ENCODE data around the gene SH2D6. TPM values are rescaled to one million over a fixed set of nuclear protein-coding genes. Genes with fewer than 3 reads are reported as not detected.
A peak's percentile ranks its signal among the peaks of the same experiment; 100 is the strongest.

SH2D6 gene
- total and polyA plus RNA-seq, 9 of the 15 experiments (the other 6 are each of a cell fraction or from before 2014, with no cell fraction given): 0.07 to 0.76 (median 0.33) TPM; not detected in 2

DNA sequence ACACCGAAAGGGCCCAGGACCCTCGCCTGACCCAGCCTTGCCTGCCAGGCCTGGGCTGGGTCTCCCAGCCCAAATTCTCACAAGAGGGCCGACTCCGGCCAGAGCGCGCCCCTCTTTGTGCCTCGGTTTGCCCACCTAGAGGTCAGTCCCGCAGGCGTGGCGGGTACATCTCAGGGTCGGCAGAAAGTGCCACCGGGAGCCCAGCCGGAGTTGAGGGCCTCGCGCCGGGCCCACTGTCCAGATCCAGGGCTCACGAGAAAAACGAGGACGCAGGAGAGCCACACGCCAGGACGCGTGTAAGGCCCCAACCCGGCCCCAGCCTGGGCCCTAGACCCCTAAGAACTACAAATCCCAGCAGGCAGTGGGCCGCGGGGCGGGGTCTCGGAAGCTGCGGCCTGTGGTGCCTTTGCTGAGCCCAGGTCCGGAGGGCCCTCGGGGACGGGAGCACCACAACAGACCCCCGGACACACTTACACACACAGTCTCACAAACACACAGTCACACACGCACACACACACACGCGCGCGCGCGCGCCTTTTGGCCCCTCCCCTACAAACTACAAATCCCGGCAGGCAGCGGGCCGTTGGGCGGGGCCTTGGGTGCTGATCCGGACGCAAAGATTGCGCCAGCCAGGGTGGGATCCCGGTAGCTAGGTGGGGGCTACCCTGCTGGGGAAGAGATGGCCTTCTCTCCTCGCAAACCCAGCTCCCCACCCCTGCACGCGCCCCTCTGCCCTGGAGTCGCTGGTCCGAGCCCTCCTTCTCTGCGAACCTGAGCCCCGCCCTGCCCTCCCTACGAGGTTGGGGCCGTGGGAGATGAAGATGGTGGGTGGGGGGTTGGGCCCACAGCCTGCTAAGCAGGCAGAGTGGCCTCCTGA, at the start of gene SH2D6 (continued):
- no peak for TF ChIP-seq FOXO4 (CRISPR knock-in tag; IDR thresholded peaks at IDR 0.05)
- no peak for TF ChIP-seq JUNB (CRISPR knock-in tag; conservative IDR thresholded peaks at IDR 0.05)
- no peak for TF ChIP-seq ARID3B (CRISPR knock-in tag; IDR thresholded peaks at IDR 0.05; ENCODE audit: borderline replicate concordance)
- TF ChIP-seq MXD1 (CRISPR knock-in tag; IDR thresholded peaks at IDR 0.05; ENCODE audit: borderline replicate concordance, poor library complexity, severe bottlenecking): peak; percentile 51
- TF ChIP-seq, protein P1, sequence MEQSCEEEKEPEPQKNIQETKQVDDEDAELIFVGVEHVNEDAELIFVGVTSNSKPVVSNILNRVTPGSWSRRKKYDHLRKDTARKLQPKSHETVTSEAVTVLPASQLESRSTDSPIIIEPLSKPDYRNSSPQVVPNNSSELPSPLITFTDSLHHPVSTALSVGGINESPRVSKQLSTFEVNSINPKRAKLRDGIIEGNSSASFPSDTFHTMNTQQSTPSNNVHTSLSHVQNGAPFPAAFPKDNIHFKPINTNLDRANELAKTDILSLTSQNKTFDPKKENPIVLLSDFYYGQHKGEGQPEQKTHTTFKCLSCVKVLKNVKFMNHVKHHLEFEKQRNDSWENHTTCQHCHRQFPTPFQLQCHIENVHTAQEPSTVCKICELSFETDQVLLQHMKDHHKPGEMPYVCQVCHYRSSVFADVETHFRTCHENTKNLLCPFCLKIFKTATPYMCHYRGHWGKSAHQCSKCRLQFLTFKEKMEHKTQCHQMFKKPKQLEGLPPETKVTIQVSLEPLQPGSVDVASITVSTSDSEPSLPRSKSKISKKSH (CRISPR knock-in tag; IDR thresholded peaks at IDR 0.05): no peak
- TF ChIP-seq EP400 (IDR thresholded peaks at IDR 0.05): peak; percentile 93
- TF ChIP-seq HNRNPLL (IDR thresholded peaks at IDR 0.05; ENCODE audit: low read depth, low read length, poor library complexity, severe bottlenecking): peak; percentile 33
- peak; percentile 61; the same call in 1 of the 2 replicates for TF ChIP-seq GMEB1 (CRISPR knock-in tag; IDR thresholded peaks at IDR 0.05)
- TF ChIP-seq, protein P2, sequence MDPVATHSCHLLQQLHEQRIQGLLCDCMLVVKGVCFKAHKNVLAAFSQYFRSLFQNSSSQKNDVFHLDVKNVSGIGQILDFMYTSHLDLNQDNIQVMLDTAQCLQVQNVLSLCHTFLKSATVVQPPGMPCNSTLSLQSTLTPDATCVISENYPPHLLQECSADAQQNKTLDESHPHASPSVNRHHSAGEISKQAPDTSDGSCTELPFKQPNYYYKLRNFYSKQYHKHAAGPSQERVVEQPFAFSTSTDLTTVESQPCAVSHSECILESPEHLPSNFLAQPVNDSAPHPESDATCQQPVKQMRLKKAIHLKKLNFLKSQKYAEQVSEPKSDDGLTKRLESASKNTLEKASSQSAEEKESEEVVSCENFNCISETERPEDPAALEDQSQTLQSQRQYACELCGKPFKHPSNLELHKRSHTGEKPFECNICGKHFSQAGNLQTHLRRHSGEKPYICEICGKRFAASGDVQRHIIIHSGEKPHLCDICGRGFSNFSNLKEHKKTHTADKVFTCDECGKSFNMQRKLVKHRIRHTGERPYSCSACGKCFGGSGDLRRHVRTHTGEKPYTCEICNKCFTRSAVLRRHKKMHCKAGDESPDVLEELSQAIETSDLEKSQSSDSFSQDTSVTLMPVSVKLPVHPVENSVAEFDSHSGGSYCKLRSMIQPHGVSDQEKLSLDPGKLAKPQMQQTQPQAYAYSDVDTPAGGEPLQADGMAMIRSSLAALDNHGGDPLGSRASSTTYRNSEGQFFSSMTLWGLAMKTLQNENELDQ (CRISPR knock-in tag; IDR thresholded peaks at IDR 0.05; ENCODE audit: borderline replicate concordance): no peak
- TF ChIP-seq, protein P3, sequence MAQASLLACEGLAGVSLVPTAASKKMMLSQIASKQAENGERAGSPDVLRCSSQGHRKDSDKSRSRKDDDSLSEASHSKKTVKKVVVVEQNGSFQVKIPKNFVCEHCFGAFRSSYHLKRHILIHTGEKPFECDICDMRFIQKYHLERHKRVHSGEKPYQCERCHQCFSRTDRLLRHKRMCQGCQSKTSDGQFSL (CRISPR knock-in tag; IDR thresholded peaks at IDR 0.05): no peak
- TF ChIP-seq, protein P3 (tag; IDR thresholded peaks at IDR 0.05): peak in 1 of 2 experiments; percentile 65; a peak in 1 of 4 replicates
- no peak for TF ChIP-seq RBM34 (IDR thresholded peaks at IDR 0.05; ENCODE audit: borderline replicate concordance, insufficient read depth, low read length)
- TF ChIP-seq HDAC3 (IDR thresholded peaks at IDR 0.05; ENCODE audit: borderline replicate concordance, partially characterized antibody): no peak
- TF ChIP-seq SIRT6 (IDR thresholded peaks at IDR 0.05; ENCODE audit: low read depth, low read length): no peak

Measured in K562 (cell line).